Endothelial cell of hepatic sinusoid (primary cell): Measurements from ENCODE around the gene CYTH2.

Experiments used
- in situ Hi-C: cut with HindIII; loops from 2 replicates; pipeline ENCODE4 v1.10.0; 2017; ENCODE audit warnings: low sequenced_read_pairs

The CYTH2 gene

GRCh38 chr19:48452289-48453190 is 16.6 kb upstream of the CYTH2 start:
- in situ Hi-C loops: no loop called here

- in situ Hi-C loops: no loop called here
These were observed 14.9 kb upstream of the CYTH2 start for GRCh38 chr19:48454150-48454730.

- in situ Hi-C loops: no loop called here
These were observed 13.8 kb upstream of the CYTH2 start, which contains the start of gene KCNJ14 for GRCh38 chr19:48455171-48455907. Gene KCNJ14 (plus strand): TSS chr19:48455574. CDS start chr19:48461725, 6,151 bp downstream.

GRCh38 chr19:48455908-48456562 is 13.1 kb upstream of the CYTH2 start:
- in situ Hi-C loops: no loop called here

GRCh38 chr19:48456864-48457263 is 12.3 kb upstream of the CYTH2 start:
- in situ Hi-C loops: no loop called here

- in situ Hi-C loops: no loop called here
These were observed 11.2 kb upstream of the CYTH2 start for GRCh38 chr19:48458016-48458415.

- in situ Hi-C loops: no loop called here
These were observed 7.6 kb upstream of the CYTH2 start for GRCh38 chr19:48461651-48461981.

- in situ Hi-C loops: no loop called here
These were observed 7.0 kb upstream of the CYTH2 start for GRCh38 chr19:48461982-48462655.

- in situ Hi-C loops: no loop called here
These were observed 4.0 kb upstream of the CYTH2 start for GRCh38 chr19:48465215-48465614.

- in situ Hi-C loops: no loop called here
These were observed 2.4 kb upstream of the CYTH2 start for GRCh38 chr19:48466561-48467325.

- in situ Hi-C loops: no loop called here
These were observed 339 bp upstream of the CYTH2 start for GRCh38 chr19:48468772-48469288.

- in situ Hi-C loops: no loop called here
These were observed 938 bp downstream of the CYTH2 start for GRCh38 chr19:48469934-48470680.

- in situ Hi-C loops: no loop called here
These were observed 1.7 kb downstream of the CYTH2 start for GRCh38 chr19:48470856-48471255.

- in situ Hi-C loops: no loop called here
These were observed 2.7 kb downstream of the CYTH2 start for GRCh38 chr19:48471836-48472235.

- in situ Hi-C loops: no loop called here
These were observed 4.2 kb downstream of the CYTH2 start for GRCh38 chr19:48473161-48473966.

GRCh38 chr19:48474084-48474592 is 5.0 kb downstream of the CYTH2 start:
- in situ Hi-C loops: no loop called here

GRCh38 chr19:48475369-48476068 is 6.3 kb downstream of the CYTH2 start:
- in situ Hi-C loops: no loop called here
